HG03378 (cell line): ENCODE measurements around the gene LRRC73.
"Not testable (repeated sequence)": the region's sequence is repeated elsewhere in the genome, so short reads cannot be mapped to it uniquely, and the experiment has no call there.

Experiments
- ATAC-seq: cut with Tn5 transposase; IDR thresholded peaks from one replicate; pipeline ENCODE4 v1.9.1; 2021; ENCODE audit warnings: mild to moderate bottlenecking, moderate library complexity; ENCODE audit not compliant: unreplicated experiment

LRRC73 gene, protein sequence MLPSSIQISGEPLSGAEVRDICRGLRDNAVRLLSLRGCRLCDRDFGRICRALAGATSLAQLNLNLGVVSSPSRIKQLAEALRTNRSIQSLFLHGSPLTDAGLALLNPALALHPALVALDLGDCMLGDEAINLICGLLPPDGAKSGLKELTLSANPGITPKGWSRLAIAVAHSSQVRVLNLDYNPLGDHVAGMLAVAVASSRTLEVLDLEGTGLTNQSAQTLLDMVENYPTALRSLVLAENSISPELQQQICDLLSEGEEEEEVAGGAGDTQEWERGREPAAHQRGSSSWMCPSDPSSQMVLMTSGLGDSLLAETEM

DNA sequence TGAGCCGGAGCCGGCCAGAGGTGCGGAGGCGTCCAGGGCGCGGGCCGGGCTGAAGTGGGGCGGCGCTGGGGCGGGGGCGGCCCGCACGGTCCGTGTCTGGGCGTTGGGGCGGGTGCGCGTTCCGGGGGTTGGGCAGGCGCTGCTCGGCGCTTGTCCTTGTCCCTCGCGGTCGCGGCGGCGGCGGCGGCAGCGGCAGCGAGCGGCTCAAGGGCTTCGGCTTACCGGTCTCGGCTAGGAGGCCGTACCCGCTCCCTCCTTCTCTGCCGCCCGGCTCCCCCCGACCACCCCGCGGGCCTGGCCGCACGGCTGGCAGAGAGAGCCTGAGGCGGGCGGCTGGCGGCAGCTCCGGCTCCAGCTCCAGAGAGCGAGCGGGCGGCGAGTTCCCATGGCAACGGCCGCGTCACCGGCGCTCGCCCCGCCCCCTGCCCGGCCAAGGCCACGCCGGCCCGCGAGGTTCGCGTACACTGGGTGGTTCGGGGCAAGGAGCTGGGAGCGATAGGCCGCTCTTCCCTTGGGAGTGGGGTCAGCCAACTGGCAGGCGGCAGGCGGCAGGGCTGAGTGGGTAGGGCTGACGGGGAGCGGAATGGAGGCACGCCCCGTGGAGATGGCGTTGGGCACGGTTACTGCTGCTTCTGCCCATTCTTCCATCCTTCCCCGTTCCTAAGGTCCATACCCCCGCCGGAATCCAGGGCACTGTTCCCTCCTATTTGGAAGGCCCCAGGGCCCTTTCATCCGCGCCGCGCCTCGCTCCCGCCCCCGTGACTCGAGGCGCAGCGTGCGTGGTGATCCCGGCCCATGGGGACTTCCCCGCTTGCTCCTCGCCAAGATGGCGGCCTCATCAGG lies at the start of gene LRRC73:
LRRC73 (minus strand) TSS at position 363 of the 843 bp plus-strand sequence. CDS start 561 bp downstream, outside the sequence.
- ATAC-seq, result no peak

DNA sequence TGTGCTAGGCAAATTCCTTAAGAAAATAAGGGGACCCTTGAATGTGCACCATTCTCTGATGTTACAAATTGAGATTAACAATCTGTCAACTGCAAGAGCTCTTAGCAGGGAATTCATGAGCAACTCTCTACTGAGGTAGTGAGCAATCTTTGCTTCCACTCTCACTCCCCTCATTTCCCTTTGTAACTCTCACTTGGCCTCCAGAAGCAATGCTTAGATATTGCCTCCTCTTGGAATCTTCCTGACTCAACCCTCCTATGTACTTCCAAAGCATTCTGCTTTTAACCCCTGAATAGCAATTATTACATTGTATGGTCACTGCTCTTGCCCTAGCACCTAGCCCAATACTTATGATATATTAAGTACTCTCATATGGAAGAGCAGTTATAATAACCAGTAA lies 49.2 kb upstream of the LRRC73 start:
- ATAC-seq, result no peak

DNA sequence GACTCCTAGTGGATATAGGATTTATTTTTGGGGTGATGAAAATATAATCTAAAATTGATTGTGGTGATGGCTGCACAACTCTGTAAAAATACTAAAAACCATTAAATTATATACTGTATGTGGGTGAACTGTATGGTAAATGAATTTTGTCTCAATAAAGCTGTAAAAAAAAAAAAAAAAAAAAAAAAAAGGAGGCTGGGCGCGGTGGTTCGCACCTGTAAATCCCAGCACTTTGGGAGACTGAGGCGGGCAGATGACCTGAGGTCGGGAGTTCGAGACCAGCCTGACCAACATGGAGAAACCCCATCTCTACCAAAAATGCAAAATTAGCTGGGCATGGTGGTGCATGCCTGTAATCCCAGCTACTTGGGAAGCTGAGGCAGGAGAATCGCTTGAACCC lies 47.5 kb upstream of the LRRC73 start:
- ATAC-seq, result not testable (repeated sequence)

DNA sequence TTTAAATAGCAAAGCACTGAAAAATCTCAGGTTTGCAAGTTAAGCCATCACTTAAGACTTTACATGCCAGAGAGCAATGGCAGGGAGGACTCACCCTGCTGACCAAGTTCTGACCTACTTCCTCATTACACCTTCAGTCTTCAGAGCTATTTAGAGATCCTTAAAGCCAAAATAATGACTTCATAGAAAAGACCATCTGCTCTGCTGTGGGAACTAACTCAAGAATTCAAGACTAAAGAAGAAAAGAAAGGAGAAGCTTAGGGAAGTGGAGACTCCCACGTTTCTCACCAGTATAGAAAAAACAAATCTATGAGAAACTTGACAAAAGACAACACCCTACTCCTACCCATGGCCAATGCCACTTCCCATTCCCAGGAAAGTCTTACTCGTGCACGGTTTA lies 37.1 kb upstream of the LRRC73 start:
- no peak for ATAC-seq

DNA sequence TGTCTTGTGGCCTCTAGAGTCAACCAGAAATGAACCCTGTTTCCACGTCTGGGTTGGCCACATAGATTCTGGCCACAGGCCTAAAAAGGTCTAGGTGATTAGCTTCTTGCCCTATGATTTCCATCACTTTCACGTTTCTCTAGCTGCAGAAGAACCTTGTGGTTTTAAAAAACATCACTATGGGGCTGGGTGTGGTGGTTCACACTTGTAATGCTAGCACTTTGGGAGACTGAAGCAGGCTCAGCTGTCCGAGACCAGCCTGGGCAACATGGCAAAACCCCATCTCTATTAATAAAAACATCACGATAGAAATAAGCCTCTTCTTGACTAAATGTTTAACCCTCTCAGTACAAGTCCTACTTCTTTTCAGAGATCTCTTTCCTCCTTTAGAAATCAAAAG lies 34.3 kb upstream of the LRRC73 start:
- no peak for ATAC-seq

DNA sequence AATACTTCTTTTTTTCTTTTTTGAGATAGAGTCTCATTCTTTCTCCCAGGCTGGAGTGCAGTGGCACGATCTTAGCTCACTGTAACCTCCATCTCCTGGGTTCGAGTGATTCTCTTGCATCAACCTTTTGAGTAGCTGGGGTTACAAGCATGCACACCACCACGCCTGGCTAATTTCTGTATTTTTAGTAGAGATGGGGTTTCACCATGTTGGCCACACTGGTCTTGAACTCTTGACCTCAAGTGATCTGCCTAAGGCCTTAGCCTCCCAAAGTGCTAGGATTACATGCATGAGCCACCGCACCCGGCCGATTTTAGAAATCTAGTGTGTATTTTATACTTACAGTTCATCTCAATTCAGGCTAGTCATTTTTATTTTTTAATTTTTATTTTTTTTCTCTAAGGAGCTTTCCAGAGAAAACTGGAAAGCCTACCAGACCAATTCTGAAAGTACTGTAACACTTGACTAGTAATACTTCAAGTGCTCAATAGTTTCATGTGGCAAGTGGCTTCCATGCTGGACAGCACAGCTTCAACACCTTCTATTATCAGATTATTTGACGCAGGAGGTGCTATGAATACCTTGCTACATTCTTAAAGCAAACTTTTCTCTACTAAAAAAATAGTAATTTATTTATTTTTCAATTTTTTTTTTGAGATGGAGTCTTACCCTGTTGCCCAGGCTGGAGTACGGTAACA lies 31.8 kb upstream of the LRRC73 start:
- ATAC-seq, result no peak

DNA sequence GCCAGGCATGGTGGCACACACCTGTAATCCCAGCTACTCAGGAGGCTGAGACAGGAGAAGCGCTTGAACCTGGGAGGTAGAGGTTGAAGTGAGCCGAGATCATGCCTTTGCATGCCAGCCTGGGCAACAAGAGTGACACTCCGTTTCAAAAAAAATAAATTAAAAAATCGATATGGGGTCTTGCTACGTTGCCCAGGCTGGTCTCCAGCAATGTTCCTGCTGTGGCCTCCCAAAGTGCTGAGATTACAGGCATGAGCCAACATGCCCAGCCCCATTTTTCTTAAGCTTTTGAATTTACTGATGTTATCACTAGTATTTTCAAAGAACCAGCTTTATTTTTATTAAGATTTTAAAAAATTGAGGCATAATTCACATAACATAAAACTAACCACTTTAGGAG lies 30.4 kb upstream of the LRRC73 start:
- ATAC-seq, result no peak

DNA sequence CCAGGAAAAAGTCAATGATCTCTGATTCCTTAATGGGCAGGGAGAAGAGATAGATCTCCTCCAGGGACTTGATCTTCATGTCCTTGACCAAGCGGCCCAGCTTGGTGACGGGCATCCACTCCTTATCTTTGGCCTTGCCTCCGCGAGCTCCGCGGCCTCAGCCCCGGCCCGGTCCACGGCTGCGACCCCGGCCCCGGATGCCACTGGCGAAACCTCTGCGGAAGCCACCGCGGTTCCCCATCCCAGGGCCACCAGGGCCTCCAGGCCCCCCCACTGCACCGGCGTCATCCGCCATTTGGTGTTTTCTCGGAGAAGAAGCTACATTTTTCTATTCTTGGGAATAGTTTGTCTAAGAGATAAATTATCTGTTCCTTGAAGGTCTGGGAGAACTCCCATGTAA lies 29.3 kb upstream of the LRRC73 start:
- ATAC-seq, result not testable (repeated sequence)

DNA sequence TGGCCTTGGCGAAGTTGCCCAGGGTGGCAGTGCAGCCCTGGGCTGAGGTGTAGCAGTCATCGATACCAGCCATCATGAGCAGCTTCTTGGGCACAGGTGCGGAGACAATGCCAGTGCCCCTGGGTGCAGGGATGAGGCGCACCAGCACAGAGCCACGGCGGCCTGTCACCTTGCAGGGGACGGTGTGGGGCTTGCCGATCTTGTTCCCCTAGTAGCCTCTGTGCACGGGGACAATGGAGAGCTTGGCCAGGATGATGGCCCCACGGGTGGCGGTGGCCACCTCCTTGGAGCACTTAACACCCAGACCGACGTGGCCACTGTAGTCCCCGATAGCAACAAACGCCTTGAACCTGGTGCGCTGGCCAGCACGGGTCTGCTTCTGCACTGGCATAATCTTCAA lies 28.8 kb upstream of the LRRC73 start:
- not testable (repeated sequence) for ATAC-seq

DNA sequence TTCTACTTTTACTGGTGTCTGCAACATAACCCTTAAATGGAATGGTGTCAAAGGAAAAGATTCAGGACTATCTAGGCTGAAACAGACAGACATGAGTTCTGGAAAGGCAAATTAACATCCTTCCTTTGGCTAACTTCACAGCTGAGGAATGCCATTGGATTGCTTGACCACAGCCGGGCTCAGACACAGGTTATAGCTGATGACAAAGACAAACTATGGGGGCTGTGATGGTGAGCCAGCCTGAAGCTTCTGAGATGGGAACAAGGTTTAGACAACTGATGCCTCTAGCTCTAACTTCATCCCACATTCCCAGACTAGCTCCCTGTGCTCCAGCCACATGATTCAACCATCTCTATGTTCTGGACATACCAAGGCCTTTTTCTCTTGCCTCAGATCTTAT lies 22.1 kb upstream of the LRRC73 start:
- no peak for ATAC-seq

DNA sequence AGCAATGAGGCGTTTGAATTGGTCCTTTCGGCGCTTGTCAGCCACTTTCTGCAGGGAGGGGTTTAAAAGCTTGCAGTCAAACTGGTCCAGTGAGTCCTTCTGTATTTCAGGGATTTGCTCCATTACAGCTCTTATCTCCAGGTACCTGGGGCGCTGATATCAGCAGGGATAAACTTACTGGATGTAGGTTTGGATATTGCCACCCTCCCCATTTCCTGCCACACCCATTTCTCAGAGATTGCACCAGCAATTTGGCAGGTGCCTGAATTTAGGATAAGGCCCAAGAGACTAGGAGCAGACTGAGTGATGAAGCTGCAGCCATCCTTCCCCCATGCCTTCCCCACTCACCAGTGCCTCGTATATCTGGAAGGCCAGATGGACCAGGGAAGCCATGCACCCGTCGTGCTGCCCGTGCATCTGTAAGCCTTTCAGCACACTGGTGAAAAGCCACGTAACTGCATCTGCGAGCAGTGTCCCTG lies 14.4 kb upstream of the LRRC73 start:
- ATAC-seq, result no peak

DNA sequence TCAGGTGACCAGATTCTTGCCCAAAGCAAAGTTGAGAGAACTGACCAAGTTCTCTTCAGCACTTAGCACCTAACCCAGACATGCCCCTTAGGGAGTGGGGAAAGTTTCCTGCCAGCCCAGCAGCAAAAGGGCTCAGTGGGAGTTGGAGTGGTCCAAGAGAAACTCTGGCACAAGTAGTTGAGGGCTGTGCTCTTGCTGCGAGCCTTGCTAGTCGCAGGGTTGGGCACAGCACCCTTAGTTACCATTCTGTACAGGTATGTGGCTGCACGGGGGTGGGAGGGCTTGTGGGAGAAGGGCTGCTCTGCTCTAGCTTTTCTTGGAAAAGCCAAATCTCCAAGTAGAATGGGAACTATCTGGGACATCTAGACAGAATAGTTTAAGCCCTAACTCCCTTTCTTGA lies 13.1 kb upstream of the LRRC73 start:
- no peak for ATAC-seq

DNA sequence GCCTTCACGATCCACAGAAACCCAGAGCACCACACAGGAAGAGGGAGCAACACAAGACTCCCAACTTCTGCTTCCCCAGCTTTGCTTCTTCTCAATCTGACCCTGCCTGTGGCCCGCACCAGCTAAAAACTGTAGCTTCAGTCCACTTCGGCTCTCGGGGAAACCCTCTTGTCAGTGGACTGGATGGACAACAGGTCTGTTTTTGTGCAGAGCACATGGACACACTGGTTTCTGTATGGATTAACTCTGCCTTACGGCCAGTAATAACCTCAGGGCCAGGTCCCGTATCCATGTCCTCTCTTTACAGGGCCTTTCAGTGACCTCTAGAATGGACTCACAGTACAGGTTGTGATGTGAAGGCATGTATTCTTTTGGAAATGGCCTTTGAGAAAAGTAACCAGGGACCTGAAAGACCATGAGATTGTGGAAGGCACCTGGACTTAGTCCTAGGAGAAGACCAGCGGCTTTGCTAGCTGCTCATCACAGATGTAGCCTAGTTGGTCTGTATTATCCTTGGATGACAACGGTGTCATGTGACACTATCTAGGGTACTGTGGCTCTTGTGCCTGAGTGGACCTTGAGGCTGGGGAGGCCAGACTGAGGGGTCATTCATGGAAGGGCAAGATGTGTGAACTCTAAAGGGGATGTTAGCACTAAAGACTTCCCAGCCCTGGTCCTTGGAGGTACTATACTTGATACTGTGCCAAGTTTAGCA lies 12.6 kb upstream of the LRRC73 start:
- ATAC-seq, result no peak

DNA sequence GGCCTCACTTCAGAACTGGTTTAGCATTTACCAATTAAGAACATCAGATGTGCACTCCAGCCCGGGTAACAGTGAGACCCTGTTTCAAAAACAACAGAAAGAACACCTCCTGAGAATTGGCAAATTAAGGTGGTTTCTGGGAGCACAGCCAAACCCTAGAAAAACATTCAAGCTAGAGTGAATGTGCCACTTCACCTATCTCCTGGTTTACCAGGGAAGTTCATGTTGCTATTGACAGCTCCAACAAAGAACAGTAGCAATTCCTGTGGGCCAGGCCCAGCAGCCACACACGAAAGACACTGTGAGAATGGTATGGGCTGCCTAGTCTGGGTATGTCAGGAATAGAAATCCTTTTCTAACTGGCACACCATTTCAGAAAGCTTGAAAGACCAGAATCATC lies 11.7 kb upstream of the LRRC73 start:
- ATAC-seq, result no peak

DNA sequence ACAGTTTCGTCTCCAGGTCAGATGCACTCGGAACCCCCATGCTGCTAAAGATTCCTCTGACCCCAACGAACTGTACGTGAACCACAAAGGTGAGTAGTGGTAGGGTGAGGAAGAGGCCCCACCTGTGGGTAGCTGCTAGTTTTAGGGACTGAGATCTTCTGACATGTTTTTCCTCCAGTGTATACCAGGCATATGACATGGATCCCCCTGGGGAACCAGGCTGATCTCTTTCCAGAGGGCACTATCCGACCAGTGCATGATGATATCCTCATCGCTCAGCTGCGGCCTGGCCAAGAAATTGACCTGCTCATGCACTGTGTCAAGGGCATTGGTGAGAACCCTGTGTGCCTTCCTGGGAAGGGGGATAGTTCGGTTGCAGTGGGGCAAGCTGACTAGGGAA lies 10.0 kb upstream of the LRRC73 start:
- no peak for ATAC-seq

DNA sequence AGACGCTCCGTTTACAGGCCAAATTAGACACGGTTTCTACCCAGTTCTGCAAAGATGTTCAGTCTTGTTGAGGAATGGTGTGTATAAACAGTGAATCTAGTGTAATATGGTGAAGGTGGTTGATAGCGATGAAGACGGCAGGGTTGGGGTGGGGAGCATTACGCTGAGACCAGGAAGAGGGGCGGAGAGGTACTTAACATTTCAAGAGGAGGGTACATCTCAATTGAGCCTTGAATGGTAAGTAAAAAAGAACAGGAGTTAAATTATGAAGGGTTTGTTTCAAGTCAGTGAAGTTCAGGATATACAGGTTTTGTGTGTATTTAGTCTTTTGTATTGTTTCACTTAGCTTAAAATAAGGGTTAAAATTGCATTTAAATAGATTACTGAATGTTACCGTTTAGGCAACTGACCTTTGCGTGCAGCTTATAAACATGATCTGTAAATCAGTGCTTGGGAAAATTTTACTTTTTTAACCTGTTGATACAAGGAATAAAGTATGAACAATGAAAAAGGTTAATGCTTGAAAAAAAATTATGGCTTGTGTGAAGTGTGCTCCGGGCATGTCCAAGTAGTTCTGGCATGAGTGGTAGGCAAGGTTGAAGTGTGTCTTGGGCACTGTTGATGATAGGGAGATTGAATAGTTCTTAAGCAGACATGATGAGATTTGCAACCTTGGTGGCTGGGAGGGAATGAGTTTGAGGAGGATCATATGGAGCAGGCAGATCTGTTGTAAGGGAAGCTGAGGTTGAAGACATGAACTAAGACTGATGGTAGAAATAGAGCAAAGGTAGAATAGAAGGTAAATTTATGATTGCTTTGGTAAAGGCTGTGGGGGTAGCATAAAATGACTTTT lies 7.6 kb upstream of the LRRC73 start:
- ATAC-seq, result no peak

DNA sequence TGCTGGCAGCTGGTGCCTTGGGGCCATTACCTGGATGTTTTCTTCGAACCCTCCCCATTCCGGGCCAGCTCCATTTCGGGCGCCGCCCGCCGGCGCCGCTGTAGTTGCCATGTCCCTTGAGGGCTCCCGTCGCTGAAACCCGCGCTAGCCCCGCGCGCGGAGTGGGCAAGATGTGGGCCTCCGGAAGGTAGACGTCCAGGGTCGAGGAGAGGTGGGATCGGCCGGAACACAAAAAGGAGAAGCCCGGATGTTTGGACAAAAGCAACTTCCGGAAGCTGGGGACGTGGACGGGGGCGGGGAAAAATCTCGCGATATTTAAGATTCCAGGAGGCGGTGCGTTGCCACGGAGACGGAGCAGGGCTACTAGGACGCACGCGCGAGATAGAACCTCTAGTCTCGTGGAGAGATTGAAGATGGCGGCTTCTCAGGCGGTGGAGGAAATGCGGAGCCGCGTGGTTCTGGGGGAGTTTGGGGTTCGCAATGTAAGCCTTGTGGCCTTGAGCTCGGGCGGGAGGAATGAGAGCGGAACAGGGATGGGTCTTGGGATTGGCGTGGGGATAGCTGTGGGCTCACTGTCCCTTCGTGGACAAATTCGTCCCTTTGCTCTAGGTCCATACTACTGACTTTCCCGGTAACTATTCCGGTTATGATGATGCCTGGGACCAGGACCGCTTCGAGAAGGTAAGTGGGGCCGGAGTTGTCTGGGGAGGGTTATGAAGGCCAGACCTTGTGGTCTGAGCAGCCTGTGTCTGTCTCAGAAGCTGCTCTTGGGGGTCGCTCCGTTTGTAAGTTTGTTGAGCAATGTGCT lies 6.8 kb upstream of the LRRC73 start, which contains the start of the genes POLR1C and YIPF3:
POLR1C (plus strand) TSS at position 393 of the 808 bp plus-strand sequence; CDS start at position 414, 21 bp downstream.
YIPF3 (minus strand) TSS at position 230 of the 808 bp plus-strand sequence; CDS start at position 111, 119 bp downstream.
- peak; percentile 69 for ATAC-seq

DNA sequence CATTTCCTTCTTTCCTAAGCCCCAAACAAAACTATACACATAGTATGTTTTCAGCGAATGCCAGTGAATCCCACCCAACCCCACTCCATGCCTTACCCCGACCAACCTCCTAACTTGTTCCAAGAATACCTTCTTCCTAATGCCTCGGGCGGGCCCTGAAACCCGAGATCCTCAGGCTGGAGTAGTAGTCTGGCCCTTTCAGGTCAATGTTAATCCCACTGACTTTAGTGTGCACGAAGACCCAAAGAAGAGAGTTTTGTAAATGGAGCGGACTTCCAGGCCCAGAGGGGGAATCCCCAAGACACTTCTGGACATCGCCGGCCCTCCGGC lies 6.2 kb upstream of the LRRC73 start:
- ATAC-seq, result peak; percentile 5

DNA sequence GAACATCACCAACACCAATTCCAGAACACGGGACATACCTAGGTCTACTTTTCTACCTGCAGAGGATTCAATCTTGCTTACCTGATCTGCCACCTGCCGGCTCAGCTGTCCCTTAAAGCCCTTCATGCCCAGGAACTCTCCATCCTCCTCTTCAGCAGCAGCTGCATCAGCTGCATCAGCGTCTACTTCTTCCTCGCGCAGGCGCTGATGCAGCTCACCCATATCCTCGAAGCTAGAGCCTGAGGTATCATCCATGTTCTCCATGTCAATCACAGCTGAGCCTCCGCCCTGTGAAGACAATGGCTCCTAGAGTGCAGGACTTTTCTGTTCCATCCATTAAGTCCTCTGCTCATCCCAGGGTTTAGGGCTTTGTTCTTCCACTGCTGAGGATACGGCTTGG lies 5.7 kb upstream of the LRRC73 start:
- ATAC-seq, result no peak
